Fibroblast of mammary gland (primary cell): Measurements from ENCODE around the gene ERC1.
"Not testable (repeated sequence)": the region's sequence is repeated elsewhere in the genome, so short reads cannot be mapped to it uniquely, and the experiment has no call there.

ENCODE experiments used
- DNase-seq: peaks from one replicate; pipeline ENCODE4 v3.0.0-alpha.2; 2010; ENCODE audit warnings: low read depth
- H3K4me3 ChIP-seq: 2 replicates; pipeline ENCODE4 v1.5.1; 2011; ENCODE audit warnings: low read depth, mild to moderate bottlenecking, low read length, moderate library complexity; ENCODE audit not compliant: control insufficient read depth
- TF ChIP-seq, protein P1 (sequence below): conservative IDR thresholded peaks from 2 replicates; pipeline ENCODE4 v1.5.1; 2011; ENCODE audit warnings: low read depth, low read length, inconsistent platforms; ENCODE audit not compliant: control insufficient read depth, insufficient read depth

ERC1 gene

DNA sequence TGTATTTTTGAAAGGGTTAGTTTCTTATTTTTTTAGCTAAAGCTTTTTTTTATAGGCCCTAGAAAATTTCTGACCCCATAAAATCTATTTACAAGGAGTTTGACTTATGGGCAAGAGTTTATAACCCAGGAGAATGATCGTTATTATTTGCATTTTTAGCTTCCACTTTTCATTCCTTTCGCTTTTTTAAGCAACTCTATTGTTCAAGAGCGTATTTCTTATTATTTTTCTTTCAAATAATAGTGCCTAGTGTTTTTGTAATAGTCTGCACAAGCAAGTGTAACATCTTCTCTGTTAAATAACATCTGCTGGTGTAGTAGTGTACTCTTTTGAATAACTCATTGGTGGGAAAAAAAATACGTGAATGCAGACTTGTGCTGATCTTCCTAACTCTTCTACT is 216.3 kb downstream of the ERC1 start:
- no peak for DNase-seq
- TF ChIP-seq, protein P1, sequence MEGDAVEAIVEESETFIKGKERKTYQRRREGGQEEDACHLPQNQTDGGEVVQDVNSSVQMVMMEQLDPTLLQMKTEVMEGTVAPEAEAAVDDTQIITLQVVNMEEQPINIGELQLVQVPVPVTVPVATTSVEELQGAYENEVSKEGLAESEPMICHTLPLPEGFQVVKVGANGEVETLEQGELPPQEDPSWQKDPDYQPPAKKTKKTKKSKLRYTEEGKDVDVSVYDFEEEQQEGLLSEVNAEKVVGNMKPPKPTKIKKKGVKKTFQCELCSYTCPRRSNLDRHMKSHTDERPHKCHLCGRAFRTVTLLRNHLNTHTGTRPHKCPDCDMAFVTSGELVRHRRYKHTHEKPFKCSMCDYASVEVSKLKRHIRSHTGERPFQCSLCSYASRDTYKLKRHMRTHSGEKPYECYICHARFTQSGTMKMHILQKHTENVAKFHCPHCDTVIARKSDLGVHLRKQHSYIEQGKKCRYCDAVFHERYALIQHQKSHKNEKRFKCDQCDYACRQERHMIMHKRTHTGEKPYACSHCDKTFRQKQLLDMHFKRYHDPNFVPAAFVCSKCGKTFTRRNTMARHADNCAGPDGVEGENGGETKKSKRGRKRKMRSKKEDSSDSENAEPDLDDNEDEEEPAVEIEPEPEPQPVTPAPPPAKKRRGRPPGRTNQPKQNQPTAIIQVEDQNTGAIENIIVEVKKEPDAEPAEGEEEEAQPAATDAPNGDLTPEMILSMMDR = no peak
- H3K4me3 ChIP-seq = no peak overlapping the region

GRCh38 chr12:1208719-1209118 is 217.7 kb downstream of the ERC1 start:
- not testable (repeated sequence) for DNase-seq, H3K4me3 ChIP-seq

DNA sequence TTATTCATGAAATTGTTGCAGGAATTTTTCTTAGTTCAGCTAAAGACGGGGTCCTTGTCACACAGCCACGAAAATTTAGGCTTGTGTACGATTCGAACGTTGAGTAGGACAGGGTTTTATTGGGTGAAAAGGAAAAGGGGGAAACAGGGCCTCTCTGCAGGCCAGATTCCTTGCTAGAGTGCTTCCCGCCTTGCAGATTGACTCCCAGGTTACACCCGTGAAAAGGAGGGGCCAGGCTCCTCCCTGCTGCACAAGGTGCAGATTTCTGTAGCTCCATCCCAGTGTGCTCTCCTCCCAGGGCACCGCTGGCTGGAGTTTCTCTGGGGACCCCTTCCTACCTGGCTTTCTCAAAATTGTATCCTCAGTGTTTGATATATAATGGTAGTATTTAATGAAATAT is 221.5 kb downstream of the ERC1 start:
- TF ChIP-seq, protein P1 = no peak
- no peak overlapping the region for H3K4me3 ChIP-seq
- no peak for DNase-seq

DNA sequence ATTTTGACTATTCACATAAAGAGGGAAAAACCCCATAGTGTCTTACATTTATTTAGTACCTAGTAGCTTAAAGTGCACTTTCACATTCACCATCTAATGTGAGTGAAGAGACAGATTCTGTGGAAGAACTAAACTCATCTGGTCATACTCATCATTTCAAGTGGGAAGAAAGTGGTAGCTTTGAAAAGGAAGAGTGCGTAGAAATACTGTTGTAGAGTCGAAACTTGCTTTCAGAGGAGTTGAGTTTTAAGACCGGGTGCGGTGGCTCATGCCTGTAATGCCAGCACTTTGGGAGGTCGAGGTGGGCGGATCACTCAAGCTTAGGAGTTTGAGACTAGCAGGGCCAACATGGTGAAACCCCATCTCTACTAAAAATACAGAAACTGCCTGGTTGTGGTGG is 222.2 kb downstream of the ERC1 start:
- no peak for DNase-seq
- TF ChIP-seq, protein P1 = no peak
- no peak overlapping the region for H3K4me3 ChIP-seq

GRCh38 chr12:1213618-1214205 is 222.7 kb downstream of the ERC1 start:
- no peak for DNase-seq
- H3K4me3 ChIP-seq = no peak overlapping the region
- TF ChIP-seq, protein P1 = no peak

- TF ChIP-seq, protein P1 = no peak
- no peak overlapping the region for H3K4me3 ChIP-seq
- no peak for DNase-seq
Observed at GRCh38 chr12:1216560-1216959, 225.5 kb downstream of the ERC1 start.

DNA sequence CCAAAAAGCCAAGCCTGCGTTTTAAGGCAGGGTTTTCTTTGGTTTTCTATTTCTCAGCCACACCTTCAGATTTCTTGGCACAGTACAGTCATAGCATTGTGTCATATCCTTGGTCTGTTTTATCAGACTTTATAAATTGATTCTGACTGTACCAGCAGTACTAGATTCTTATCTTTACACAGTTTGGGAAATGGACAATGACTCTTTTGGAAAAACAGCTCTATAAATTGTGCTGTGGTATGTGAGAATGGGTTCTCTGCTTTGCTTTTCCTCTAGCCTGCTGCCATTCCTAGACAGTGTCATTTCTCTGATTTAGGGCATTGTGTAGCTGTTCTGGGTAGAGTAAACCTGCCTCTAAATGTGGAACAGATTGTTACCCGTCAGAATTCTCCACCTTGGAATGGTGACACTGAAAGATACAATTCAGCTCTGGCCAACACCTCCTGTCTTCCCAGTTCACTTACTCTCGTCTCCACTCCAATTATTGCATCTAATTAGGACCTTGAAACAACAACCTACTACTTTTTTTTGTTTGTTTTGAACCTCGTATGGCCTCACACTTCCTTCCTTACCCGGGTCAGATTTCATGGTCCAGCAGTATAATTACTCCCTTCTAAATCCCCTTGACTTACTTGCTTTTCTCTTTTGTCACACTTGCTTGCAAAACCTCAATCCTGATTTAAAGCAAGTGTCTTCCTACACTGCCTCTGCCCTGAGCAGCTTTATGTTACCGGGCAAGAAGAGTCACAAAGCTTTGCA is 226.3 kb downstream of the ERC1 start:
- DNase-seq = peak; percentile 76
- H3K4me3 ChIP-seq = no peak overlapping the region
- TF ChIP-seq, protein P1 = no peak
